Measurements from ENCODE around the gene CLOCK.

The CLOCK gene

GRCh38 chr4:55540271-55540670, 6.4 kb downstream of the CLOCK start:
- FAIRE-seq (no peak), DNase-seq (ENCODE audit: low spot score) (no peak)

- no peak for FAIRE-seq
- DNase-seq (ENCODE audit: low spot score): no peak
Measured at GRCh38 chr4:55539658-55540057, 7.1 kb downstream of the CLOCK start.

GRCh38 chr4:55538531-55538930, 8.2 kb downstream of the CLOCK start:
- DNase-seq (ENCODE audit: low spot score): no peak
- no peak for FAIRE-seq

- FAIRE-seq (no peak), DNase-seq (ENCODE audit: low spot score) (no peak)
Measured at GRCh38 chr4:55534306-55534705, 12.4 kb downstream of the CLOCK start.

GRCh38 chr4:55530691-55531090, 16.0 kb downstream of the CLOCK start:
- no peak for FAIRE-seq
- no peak for DNase-seq (ENCODE audit: low spot score)

- DNase-seq (ENCODE audit: low spot score): no peak
- FAIRE-seq: no peak
Measured at GRCh38 chr4:55530167-55530566, 16.5 kb downstream of the CLOCK start.

- FAIRE-seq (no peak), DNase-seq (ENCODE audit: low spot score) (no peak)
Measured at GRCh38 chr4:55528491-55528890, 18.2 kb downstream of the CLOCK start.

- peak; percentile 30 for FAIRE-seq
- no peak for DNase-seq (ENCODE audit: low spot score)
Measured at GRCh38 chr4:55524844-55525571, 21.7 kb downstream of the CLOCK start.

- FAIRE-seq (no peak), DNase-seq (ENCODE audit: low spot score) (no peak)
Measured at GRCh38 chr4:55518442-55518841, 28.3 kb downstream of the CLOCK start.

GRCh38 chr4:55517526-55518229, 29.0 kb downstream of the CLOCK start:
- DNase-seq (ENCODE audit: low spot score) (no peak), FAIRE-seq (no peak)

- no peak for FAIRE-seq
- no peak for DNase-seq (ENCODE audit: low spot score)
Measured at GRCh38 chr4:55512922-55513571, 33.7 kb downstream of the CLOCK start.

GRCh38 chr4:55512077-55512476, 34.6 kb downstream of the CLOCK start:
- FAIRE-seq: no peak
- DNase-seq (ENCODE audit: low spot score): no peak

GRCh38 chr4:55510685-55511084, 36.0 kb downstream of the CLOCK start:
- DNase-seq (ENCODE audit: low spot score) (no peak), FAIRE-seq (no peak)

GRCh38 chr4:55509266-55509665, 37.4 kb downstream of the CLOCK start:
- DNase-seq (ENCODE audit: low spot score) (no peak), FAIRE-seq (no peak)

GRCh38 chr4:55507612-55508011, 39.1 kb downstream of the CLOCK start:
- DNase-seq (ENCODE audit: low spot score) (no peak), FAIRE-seq (no peak)

- FAIRE-seq (peak; percentile 62), DNase-seq (ENCODE audit: low spot score) (peak; percentile 65)
Measured at GRCh38 chr4:55503169-55503568, 43.5 kb downstream of the CLOCK start.

GRCh38 chr4:55500072-55500471, 46.6 kb downstream of the CLOCK start:
- FAIRE-seq (no peak), DNase-seq (ENCODE audit: low spot score) (no peak)

- DNase-seq (ENCODE audit: low spot score) (no peak), FAIRE-seq (no peak)
Measured at GRCh38 chr4:55499495-55499894, 47.2 kb downstream of the CLOCK start.

- no peak for DNase-seq (ENCODE audit: low spot score)
- FAIRE-seq: no peak
Measured at GRCh38 chr4:55498051-55498450, 48.7 kb downstream of the CLOCK start.

GRCh38 chr4:55491486-55491885, 55.2 kb downstream of the CLOCK start:
- FAIRE-seq (peak; percentile 24), DNase-seq (ENCODE audit: low spot score) (no peak)

- FAIRE-seq: no peak
- no peak for DNase-seq (ENCODE audit: low spot score)
Measured at GRCh38 chr4:55488716-55489115, 58.0 kb downstream of the CLOCK start.

GRCh38 chr4:55485821-55486220, 60.9 kb downstream of the CLOCK start:
- FAIRE-seq (no peak), DNase-seq (ENCODE audit: low spot score) (no peak)

GRCh38 chr4:55483315-55483714, 63.4 kb downstream of the CLOCK start:
- DNase-seq (ENCODE audit: low spot score): no peak

More at GRCh38 chr4:55483315-55483714, 63.4 kb downstream of the CLOCK start:
- no peak for FAIRE-seq

Data from RCC 7860 (cell line).